SW 1271 (cell line): ENCODE measurements around the gene RPP38.

Source experiments
- DNase-seq, 2 experiments: peaks; one replicate each; lab custom pipeline; 2025; lab: John Stamatoyannopoulos, UW

The RPP38 gene, protein sequence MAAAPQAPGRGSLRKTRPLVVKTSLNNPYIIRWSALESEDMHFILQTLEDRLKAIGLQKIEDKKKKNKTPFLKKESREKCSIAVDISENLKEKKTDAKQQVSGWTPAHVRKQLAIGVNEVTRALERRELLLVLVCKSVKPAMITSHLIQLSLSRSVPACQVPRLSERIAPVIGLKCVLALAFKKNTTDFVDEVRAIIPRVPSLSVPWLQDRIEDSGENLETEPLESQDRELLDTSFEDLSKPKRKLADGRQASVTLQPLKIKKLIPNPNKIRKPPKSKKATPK

GRCh38 chr10:15097011-15097812, at the start of gene RPP38:
RPP38 (plus strand) TSS chr10:15097355; CDS start chr10:15103315, 5,960 bp downstream.
- peak; percentile 85 to 93 for DNase-seq

DNA sequence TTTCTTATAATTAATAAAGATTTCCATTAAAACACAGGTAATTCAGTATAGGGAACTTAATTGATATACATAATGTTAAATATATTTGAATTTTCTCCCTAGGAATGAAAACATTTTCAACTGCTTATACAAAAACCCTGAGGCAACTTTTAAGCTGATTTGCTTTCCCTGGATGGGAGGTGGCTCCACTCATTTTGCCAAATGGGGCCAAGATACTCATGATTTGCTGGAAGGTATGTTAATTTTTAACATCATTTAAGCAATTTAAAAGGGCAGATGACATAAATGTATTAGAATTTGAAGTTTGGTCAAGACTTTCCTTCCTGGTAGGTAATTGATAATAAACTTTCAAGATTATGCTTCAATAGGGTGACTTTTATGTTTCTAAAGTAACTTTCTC, 47.6 kb upstream of the RPP38 start:
- DNase-seq, result no peak

GRCh38 chr10:15052121-15052520, 45.0 kb upstream of the RPP38 start:
- DNase-seq, result no peak

GRCh38 chr10:15053061-15053460, 44.1 kb upstream of the RPP38 start:
- DNase-seq, result no peak

DNA sequence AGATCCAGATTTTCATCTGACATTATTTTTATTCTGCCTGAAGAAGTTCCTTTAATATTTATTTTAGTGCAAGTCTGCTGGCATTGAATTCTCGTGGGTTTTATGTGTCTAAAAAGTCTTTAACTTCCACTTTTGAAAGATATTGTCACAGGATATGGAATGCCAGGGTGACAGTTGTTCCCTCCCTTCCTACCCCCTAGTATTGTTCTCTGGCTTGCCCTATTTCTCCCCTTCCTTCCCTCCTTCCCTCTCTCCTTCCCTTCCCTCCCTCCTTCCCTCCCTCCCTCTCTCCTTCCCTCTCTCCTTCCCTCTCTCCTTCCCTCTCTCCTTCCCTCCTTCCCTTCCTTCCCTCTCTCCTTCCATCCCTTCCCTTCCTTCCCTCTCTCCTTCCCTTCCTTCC, 38.5 kb upstream of the RPP38 start:
- DNase-seq, result no peak

DNA sequence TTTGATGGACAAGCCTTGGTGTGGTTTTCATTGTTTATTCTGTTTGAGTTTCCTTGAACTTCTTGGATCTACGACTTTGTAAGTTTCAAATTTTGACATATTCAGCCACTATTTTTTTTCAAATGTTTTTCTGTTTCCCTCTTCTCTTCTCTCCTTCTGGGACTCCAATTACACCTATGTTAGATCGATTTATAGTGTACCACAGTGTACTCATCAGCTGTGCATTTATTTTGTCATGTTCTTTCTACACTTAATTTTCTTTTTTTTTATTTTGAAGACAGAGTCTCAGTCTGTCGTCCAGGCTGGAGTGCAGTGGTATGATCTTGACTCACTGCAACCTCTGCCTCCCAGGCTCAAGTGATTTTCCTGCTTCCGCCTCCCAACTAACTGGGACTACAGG, 37.2 kb upstream of the RPP38 start:
- no peak for DNase-seq

DNA sequence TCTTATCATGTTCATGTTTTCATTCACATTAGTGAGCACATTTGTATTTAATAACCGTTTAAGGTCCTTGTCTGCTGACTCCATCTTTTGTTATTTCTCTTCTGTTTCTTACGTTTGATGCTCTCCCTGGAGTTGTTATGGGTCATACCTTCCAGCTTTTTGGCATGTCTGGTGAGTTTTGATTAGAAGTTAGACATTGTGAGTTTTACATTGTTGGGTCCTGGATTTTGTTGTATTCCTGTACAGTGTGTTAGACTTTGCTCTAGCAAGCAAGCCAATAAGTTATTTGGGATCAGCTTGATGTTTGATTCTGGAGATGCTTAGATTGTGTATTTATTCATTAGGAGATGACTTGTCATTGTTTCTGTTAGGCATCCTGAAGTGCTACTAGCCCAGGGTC, 36.5 kb upstream of the RPP38 start:
- DNase-seq, result no peak

GRCh38 chr10:15067154-15067553, 30.0 kb upstream of the RPP38 start:
- no peak for DNase-seq

DNA sequence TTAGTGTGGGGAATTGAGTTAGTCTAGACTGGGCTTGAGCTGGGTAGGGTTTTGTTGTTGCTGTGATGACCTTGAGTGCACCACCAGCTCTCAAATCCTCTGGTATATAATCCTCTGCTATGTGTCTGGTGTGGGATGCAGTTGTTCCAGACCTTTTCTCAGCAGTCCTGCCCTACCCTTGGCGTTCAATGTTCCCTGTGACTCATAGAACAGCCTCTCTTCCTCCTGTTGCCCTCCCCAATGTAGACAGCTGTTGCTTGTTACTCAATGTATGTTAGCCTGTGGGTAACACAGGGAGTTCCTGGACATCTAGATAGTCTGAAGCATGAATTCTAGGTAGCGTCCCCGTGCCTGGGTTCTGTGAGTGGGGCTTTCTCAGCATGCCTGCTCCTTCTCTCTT, 28.4 kb upstream of the RPP38 start:
- DNase-seq, result no peak

DNA sequence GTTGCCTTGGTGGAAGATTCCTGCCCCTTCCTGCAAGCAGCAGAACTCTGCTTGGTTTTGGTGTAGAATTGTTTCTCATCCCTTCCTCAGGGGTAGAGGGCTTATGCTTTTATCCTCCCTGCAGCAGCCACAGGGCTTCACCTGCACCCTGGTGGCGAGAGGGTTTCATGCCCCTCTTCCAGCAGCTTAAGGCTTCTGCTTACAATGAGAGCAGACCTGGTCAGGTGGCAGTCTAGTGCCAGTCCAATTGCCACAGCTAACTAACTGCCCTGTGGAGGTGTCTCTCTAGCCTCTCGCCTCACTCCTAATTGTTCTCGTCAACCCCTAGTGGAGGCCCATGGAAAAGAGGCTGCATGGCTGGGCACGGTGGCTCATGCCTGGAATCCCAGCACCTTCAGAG, 27.9 kb upstream of the RPP38 start:
- no peak for DNase-seq

- no peak for DNase-seq
Measured at GRCh38 chr10:15072358-15072757, 24.8 kb upstream of the RPP38 start.

- no peak for DNase-seq
Measured at GRCh38 chr10:15075421-15075820, 21.7 kb upstream of the RPP38 start.

GRCh38 chr10:15083674-15084501, 13.3 kb upstream of the RPP38 start:
- no peak for DNase-seq

DNA sequence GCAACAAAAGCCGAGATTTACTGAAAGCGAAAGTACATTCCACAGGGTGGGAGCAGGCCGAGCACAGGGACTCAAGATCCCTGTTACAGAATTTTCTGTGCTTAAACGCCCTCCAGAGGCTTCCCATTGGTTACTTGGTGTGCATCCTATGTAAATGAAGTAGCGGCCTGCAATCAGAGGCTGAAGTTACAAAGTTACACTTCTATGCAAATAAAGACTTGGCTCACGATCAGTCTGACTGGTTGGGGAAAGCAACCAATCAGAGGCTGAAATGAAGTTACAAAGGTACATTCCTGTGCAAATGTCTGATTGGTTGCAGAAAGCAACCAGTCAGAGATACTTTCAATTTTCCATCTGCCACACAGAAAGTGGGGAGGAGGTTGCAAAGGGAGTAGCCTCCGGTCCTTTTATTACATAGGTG, 12.6 kb upstream of the RPP38 start:
- no peak for DNase-seq

- DNase-seq, result peak; percentile 37 to 78
Measured at GRCh38 chr10:15088428-15089261, 8.5 kb upstream of the RPP38 start, which contains the start of gene ACBD7. ACBD7 (minus strand) TSS chr10:15088776; CDS start chr10:15088728, 48 bp downstream.

DNA sequence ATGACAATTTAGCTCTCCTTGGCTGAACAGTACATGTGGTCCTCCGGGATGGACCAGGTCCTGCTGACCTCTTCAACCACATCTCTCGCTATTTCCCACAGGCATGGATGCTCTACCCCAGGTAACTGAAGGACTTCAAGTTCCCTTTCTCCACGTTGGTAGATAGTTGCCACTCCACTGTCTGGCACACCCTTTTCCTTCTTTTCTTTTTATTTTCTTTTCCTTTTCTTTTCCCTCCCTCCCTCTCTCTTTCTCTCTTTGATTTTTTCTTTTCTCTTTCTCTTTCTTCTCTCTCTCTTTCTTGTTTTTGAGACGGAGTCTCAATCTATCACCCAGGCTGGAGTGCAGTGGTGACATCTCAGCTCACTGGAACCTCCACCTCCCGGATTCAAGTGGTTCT, 5.7 kb upstream of the RPP38 start:
- no peak for DNase-seq

DNA sequence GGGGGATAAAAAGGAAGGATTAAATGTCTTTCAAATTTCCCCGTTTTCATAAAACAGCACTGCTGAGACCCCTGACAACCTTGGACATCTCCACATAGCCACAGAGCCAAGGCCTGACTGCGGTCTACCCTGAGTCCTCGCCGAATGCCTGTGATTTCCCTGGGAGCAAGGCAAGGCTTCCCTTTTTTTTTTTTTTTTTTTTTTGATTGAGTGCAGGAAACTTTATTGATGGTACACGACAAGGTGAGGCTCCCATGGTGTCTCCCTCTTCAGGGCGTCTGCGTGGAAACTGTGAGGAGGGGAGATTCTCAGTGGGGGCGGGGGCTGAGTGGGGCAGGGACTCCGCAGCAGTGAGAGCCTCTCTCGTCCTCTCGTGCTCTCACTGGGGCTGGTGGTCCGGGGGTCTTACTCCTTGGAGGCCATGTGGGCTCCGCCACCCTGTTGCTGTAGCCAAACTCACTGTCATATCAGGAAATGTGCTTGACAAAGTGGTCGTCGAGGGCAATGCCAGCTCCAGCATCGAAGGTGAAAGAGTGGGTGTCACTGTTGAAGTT, 4.2 kb upstream of the RPP38 start:
- DNase-seq, result no peak

DNA sequence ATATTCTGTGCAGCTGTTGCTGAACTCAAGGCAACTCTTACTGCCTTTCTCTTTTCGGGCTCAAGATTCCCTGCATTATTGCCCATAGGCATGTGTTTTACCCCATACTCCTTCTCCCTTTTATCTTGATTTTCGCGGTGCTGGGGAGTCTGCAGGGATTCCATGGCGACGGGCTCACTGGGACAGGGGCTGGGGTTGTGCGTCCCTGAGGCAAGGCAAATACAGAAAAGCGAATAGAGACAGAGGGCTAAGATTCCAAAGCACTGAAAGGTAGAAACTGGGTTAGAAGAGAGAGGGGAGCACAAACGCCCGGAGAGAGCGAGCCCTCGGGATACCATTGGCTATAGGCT, 519 bp upstream of the RPP38 start:
- DNase-seq, result no peak

DNA sequence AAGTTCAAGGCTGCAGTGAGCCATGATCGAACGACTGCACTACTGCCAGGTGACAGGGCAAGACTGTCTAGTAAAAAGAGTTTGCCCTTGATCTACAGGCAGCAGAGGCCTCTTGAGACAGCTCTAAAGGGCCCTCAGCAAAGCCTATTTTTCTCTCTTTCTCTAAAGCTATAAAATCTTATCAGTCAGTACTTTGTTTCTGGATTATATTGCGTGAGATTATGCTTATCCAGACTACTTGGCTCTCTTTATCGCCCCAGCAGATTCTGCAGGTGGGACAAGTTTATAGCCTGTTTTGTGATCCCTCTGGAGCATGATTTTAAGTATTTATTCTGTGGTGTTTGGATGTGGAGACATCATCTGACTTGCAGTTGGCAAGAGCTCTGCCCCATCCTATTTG, 2.7 kb downstream of the RPP38 start:
- no peak for DNase-seq

GRCh38 chr10:15103513-15103912, 6.4 kb downstream of the RPP38 start:
- no peak for DNase-seq

DNA sequence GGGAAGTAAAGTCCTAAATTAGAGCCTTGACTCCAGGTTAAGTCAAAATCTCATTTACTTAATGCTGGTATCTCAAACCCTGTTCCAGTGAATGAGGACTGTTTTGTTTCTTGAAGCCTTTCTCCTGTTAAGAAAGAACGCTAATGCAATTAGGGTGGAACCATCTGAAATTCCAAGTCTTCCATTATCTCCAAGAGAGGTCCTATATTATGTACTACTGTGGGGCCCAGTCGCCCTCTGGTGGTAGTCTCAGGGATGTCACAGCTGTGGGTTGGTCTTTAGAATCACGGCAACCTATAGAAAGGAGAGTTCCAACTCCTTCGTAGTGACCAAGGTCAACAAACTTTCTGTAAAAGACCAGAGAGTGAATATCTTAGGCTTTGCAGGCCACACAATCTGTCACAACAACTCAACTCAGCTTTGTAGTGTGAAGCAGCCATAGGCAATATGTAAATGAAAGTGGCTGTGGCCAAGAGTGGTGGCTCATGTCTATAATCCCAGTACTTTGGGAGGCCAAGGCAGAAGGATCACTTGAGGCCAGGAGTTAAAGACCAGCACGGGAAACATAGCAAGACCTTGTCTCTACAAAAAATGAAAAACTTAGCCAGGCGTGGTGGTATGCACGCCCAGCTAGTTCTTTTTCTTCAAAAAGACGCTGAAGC, 9.3 kb downstream of the RPP38 start:
- peak; percentile 32 to 51 for DNase-seq
